ENCODE data around the gene RNF220.

DNA sequence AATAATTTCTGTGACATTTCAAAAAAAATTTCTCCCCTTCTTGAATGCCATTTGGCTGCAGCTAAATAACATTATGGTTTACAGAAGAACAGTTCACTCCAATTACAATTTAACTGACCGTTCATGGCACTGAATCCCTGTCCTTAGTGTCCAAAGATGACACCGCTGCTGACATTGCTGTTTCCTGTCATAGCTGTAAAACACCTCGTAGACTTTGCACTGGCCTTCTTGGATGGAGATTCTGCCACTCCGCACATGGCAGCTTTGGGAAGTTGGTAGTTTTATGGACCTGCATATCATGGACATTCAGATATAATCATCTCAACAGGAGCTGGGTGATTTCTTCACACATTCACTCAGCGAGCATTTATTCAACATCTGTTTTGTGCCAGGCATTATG lies 274.4 kb downstream of the RNF220 start:
- TF ChIP-seq EZH2 (IDR thresholded peaks at IDR 0.05) (no peak), POLR2AphosphoS5 (IDR thresholded peaks at IDR 0.05; ENCODE audit: borderline replicate concordance, low read depth, low read length) (no peak), FOXP2 (optimal IDR thresholded peaks at IDR 0.05; ENCODE audit: control extremely low read depth, extremely low read length, insufficient read depth) (no peak)

Data from SK-N-MC (cell line).